PFSK-1 (cell line): ENCODE data around the gene CCAR1.

ENCODE experiments used
- FOXP2 ChIP-seq: optimal IDR thresholded peaks from 2 replicates; pipeline ENCODE3; 2011; ENCODE audit warnings: borderline replicate concordance, control low read depth, inconsistent platforms; ENCODE audit not compliant: insufficient read depth; ENCODE audit errors: extremely low read length, extremely low read depth
- POLR2AphosphoS5 ChIP-seq: IDR thresholded peaks from 2 replicates; pipeline ENCODE4 v1.6.1; 2012; ENCODE audit warnings: low read depth, mild to moderate bottlenecking, control low read depth, low read length, moderate library complexity
- REST ChIP-seq, 2 experiments: IDR thresholded peaks; 2 replicates each; pipeline versions ENCODE4 v1.6.1 to v1.8.0; 2011 to 2012; ENCODE audit warnings: low read depth in 2 of 2, low read length in 2 of 2, control low read depth in 1 of 2, inconsistent platforms in 1 of 2, mild to moderate bottlenecking in 1 of 2, moderate library complexity in 1 of 2; ENCODE audit not compliant: insufficient read depth in 1 of 2
- SIN3A ChIP-seq: IDR thresholded peaks from 2 replicates; pipeline ENCODE4 v1.6.1; 2012; ENCODE audit warnings: mild to moderate bottlenecking, low read length, moderate library complexity, borderline replicate concordance; ENCODE audit not compliant: insufficient read depth
- TAF1 ChIP-seq: IDR thresholded peaks from 2 replicates; pipeline ENCODE4 v1.6.1; 2012; ENCODE audit warnings: low read length, control low read depth, borderline replicate concordance; ENCODE audit not compliant: insufficient read depth

Gene CCAR1

GRCh38 chr10:68705548-68705947 lies 15.5 kb upstream of the CCAR1 start:
- TF ChIP-seq REST (IDR thresholded peaks at IDR 0.05; ENCODE audit: insufficient read depth in 1 of 2, low read depth in 2 of 2, low read length in 2 of 2) (no peak), POLR2AphosphoS5 (no peak), FOXP2 (no peak), TAF1 (no peak), SIN3A (no peak)

- TF ChIP-seq TAF1 (no peak), FOXP2 (no peak), POLR2AphosphoS5 (no peak), REST (IDR thresholded peaks at IDR 0.05; ENCODE audit: insufficient read depth in 1 of 2, low read depth in 2 of 2, low read length in 2 of 2) (no peak), SIN3A (no peak)
Measured at GRCh38 chr10:68717435-68717834, 3.6 kb upstream of the CCAR1 start.

- no peak for TF ChIP-seq POLR2AphosphoS5
- TF ChIP-seq TAF1 = no peak
- TF ChIP-seq SIN3A = no peak
- TF ChIP-seq REST (IDR thresholded peaks at IDR 0.05; ENCODE audit: insufficient read depth in 1 of 2, low read depth in 2 of 2, low read length in 2 of 2) = no peak
- no peak for TF ChIP-seq FOXP2
Measured at GRCh38 chr10:68721673-68722335, 765 bp downstream of the CCAR1 start.

GRCh38 chr10:68725016-68725415 lies 4.0 kb downstream of the CCAR1 start:
- TF ChIP-seq TAF1 (no peak), SIN3A (no peak)

- TF ChIP-seq REST (IDR thresholded peaks at IDR 0.05; ENCODE audit: insufficient read depth in 1 of 2, low read depth in 2 of 2, low read length in 2 of 2) (no peak), POLR2AphosphoS5 (no peak), FOXP2 (no peak), SIN3A (no peak), TAF1 (no peak)
Measured at GRCh38 chr10:68727146-68727545, 6.1 kb downstream of the CCAR1 start.
